ENCODE results near the gene MEGF11. TPM values are rescaled to one million over a fixed set of nuclear protein-coding genes. Genes with fewer than 3 reads are reported as not detected.

The MEGF11 gene
- total RNA-seq, 1 donor from 2014 or later = 0.77 TPM

- Mint-ChIP-seq H3K4me3 (ENCODE audit: unreplicated experiment) (no peak overlapping the region), H3K4me1 (ENCODE audit: unreplicated experiment) (no peaks in the 10 kb centered on the region), H3K9me3 (ENCODE audit: unreplicated experiment) (no peaks in the 10 kb centered on the region), H3K27ac (ENCODE audit: unreplicated experiment) (no peak overlapping the region), H3K36me3 (ENCODE audit: low read depth, unreplicated experiment) (no peaks in the 10 kb centered on the region), H3K27me3 (ENCODE audit: unreplicated experiment) (peaks cover 2% of the 10 kb centered on the region)
- TF ChIP-seq CTCF (IDR thresholded peaks at IDR 0.05; ENCODE audit: unreplicated experiment) = no peak
- no peak for DNase-seq (ENCODE audit: low spot score)
Measured at GRCh38 chr15:65958835-65959234, 294.7 kb downstream of the MEGF11 start.

DNA sequence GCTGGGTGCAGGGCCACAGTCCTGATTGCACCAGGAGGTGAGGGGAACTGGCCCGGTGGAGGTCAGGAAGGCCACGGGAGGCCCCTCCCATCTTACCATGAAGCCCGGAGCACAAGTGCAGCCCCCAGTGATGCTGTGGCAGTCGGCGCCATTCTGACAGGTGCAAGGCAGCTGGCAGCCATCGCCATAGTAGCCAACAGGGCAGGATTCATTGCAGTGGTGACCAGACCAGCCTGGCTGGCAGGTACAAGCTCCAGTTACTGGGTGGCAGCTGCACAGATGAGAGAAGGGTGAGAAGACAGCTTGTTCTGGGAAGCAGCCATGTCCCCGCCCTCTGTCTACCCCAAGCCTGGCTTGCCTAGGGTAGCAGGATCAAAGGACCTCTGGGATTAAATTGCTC lies 296.1 kb downstream of the MEGF11 start:
- Mint-ChIP-seq H3K36me3 (ENCODE audit: low read depth, unreplicated experiment) (no peaks in the 10 kb centered on the region), H3K9me3 (ENCODE audit: unreplicated experiment) (no peaks in the 10 kb centered on the region), H3K4me1 (ENCODE audit: unreplicated experiment) (no peaks in the 10 kb centered on the region), H3K27me3 (ENCODE audit: unreplicated experiment) (peaks cover 2% of the 10 kb centered on the region), H3K4me3 (ENCODE audit: unreplicated experiment) (no peak overlapping the region), H3K27ac (ENCODE audit: unreplicated experiment) (no peak overlapping the region)
- no peak for TF ChIP-seq CTCF (IDR thresholded peaks at IDR 0.05; ENCODE audit: unreplicated experiment)
- DNase-seq (ENCODE audit: low spot score) = no peak

- no peaks in the 10 kb centered on the region for H3K4me1 Mint-ChIP-seq (ENCODE audit: unreplicated experiment)
- no peak overlapping the region for H3K27ac Mint-ChIP-seq (ENCODE audit: unreplicated experiment)
Measured at GRCh38 chr15:65956899-65957298, 296.7 kb downstream of the MEGF11 start.

DNA sequence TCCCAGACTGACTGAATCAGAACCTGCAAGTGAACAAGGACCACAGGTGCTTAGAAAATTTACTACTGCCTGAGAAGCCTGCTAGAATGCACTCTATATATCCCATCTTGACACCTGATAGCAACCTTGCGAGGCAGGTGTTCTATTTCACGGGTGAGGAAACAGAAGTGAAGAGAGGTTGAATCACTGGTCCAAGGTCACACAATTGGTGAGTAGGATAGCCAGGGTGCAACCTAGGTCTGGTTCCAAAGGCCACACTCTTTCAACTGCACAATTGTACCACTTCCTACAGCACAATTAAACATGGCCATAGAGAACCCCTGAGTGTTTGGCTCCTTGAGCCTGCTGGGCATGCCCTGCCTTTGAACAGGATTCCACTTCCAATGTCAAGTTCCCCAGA lies 297.2 kb downstream of the MEGF11 start:
- Mint-ChIP-seq H3K27ac (ENCODE audit: unreplicated experiment) (no peak overlapping the region), H3K4me3 (ENCODE audit: unreplicated experiment) (no peak overlapping the region), H3K9me3 (ENCODE audit: unreplicated experiment) (no peaks in the 10 kb centered on the region), H3K27me3 (ENCODE audit: unreplicated experiment) (peaks cover 2% of the 10 kb centered on the region), H3K4me1 (ENCODE audit: unreplicated experiment) (no peaks in the 10 kb centered on the region), H3K36me3 (ENCODE audit: low read depth, unreplicated experiment) (no peaks in the 10 kb centered on the region)
- no peak for DNase-seq (ENCODE audit: low spot score)
- no peak for TF ChIP-seq CTCF (IDR thresholded peaks at IDR 0.05; ENCODE audit: unreplicated experiment)

More at GRCh38 chr15:65956899-65957298, 296.7 kb downstream of the MEGF11 start:
- peaks cover 2% of the 10 kb centered on the region for H3K27me3 Mint-ChIP-seq (ENCODE audit: unreplicated experiment)
- no peak for TF ChIP-seq CTCF (IDR thresholded peaks at IDR 0.05; ENCODE audit: unreplicated experiment)
- H3K36me3 Mint-ChIP-seq (ENCODE audit: low read depth, unreplicated experiment) = no peaks in the 10 kb centered on the region
- H3K4me3 Mint-ChIP-seq (ENCODE audit: unreplicated experiment) = no peak overlapping the region
- H3K9me3 Mint-ChIP-seq (ENCODE audit: unreplicated experiment) = no peaks in the 10 kb centered on the region
- no peak for DNase-seq (ENCODE audit: low spot score)

GRCh38 chr15:65954289-65954741 lies 299.2 kb downstream of the MEGF11 start:
- DNase-seq (ENCODE audit: low spot score) = no peak
- Mint-ChIP-seq H3K4me1 (ENCODE audit: unreplicated experiment) (no peaks in the 10 kb centered on the region), H3K27me3 (ENCODE audit: unreplicated experiment) (peaks cover 2% of the 10 kb centered on the region), H3K9me3 (ENCODE audit: unreplicated experiment) (no peaks in the 10 kb centered on the region), H3K4me3 (ENCODE audit: unreplicated experiment) (no peak overlapping the region), H3K27ac (ENCODE audit: unreplicated experiment) (peak overlapping the region; percentile 36), H3K36me3 (ENCODE audit: low read depth, unreplicated experiment) (no peaks in the 10 kb centered on the region)
- TF ChIP-seq CTCF (IDR thresholded peaks at IDR 0.05; ENCODE audit: unreplicated experiment) = no peak
